Stomach (tissue), 4 donors: Measurements from ENCODE around the gene ETFA.

Source experiments
- CTCF ChIP-seq, 7 experiments: fragments of 450-650 bp in 4 of 7; fragments of 200-600 bp in 3 of 7; sonication (generic) in 3 of 7; IDR thresholded peaks; one replicate each; pipeline ENCODE4 v1.5.1; 2016 to 2019; ENCODE audit warnings: antibody characterized with exemption in 7 of 7, control low read depth in 2 of 7, mild to moderate bottlenecking in 1 of 7
- EP300 ChIP-seq: sonication (generic); formaldehyde crosslinking; IDR thresholded peaks from one replicate; pipeline ENCODE4 v1.6.1; 2017; ENCODE audit warnings: antibody characterized with exemption
- POLR2A ChIP-seq, 4 donors: fragments of 450-650 bp; IDR thresholded peaks; one replicate each; pipeline ENCODE4 v1.6.1; 2016; ENCODE audit warnings: antibody characterized with exemption in 4 of 4, control low read depth in 2 of 4, mild to moderate bottlenecking in 1 of 4, moderate library complexity in 1 of 4
- POLR2AphosphoS5 ChIP-seq, 3 donors: sonication (generic); formaldehyde crosslinking; IDR thresholded peaks; one replicate each; pipeline ENCODE4 v1.6.1; 2016; ENCODE audit warnings: antibody characterized with exemption in 3 of 3

GRCh38 chr15:76289582-76289981 is 21.7 kb downstream of the ETFA start:
- TF ChIP-seq CTCF (IDR thresholded peaks at IDR 0.05) (no peak), POLR2AphosphoS5 (IDR thresholded peaks at IDR 0.05) (no peak), POLR2A (IDR thresholded peaks at IDR 0.05) (no peak), EP300 (no peak)
